Stomach smooth muscle (tissue), 2 donors: ENCODE data around the gene KRT12.

ENCODE experiments used
- H3K27ac ChIP-seq: one replicate; pipeline ENCODE4 v1.7.0; 2013; ENCODE audit warnings: mild to moderate bottlenecking, low read length, inconsistent platforms
- H3K27me3 ChIP-seq, 2 donors: one replicate each; pipeline ENCODE4 v1.7.0; 2013; ENCODE audit warnings: low read length in 2 of 2; ENCODE audit not compliant: insufficient read depth in 2 of 2, control insufficient read depth in 1 of 2
- H3K36me3 ChIP-seq, 2 donors: one replicate each; pipeline ENCODE4 v1.7.0; 2013; ENCODE audit warnings: low read length in 2 of 2; ENCODE audit not compliant: control insufficient read depth in 2 of 2, insufficient read depth in 2 of 2
- H3K4me1 ChIP-seq: one replicate; pipeline ENCODE4 v1.7.0; 2013; ENCODE audit warnings: low read length; ENCODE audit not compliant: control insufficient read depth, insufficient read depth
- H3K4me3 ChIP-seq, 2 donors: one replicate each; pipeline ENCODE4 v1.7.0; 2013; ENCODE audit warnings: low read length in 2 of 2
- H3K9ac ChIP-seq, 2 donors: one replicate each; pipeline ENCODE4 v1.7.0; 2013; ENCODE audit warnings: low read length in 2 of 2, mild to moderate bottlenecking in 1 of 2
- H3K9me3 ChIP-seq, 2 donors: one replicate each; pipeline ENCODE4 v1.7.0; 2013; ENCODE audit warnings: low read length in 2 of 2; ENCODE audit not compliant: control insufficient read depth in 2 of 2
- donor health status: healthy.
- donor health status: Pancreatic carcinoma.

The KRT12 gene

GRCh38 chr17:40905370-40905769, 38.3 kb upstream of the KRT12 start:
- no peak overlapping the region for H3K9ac ChIP-seq
- no peak overlapping the region for H3K27ac ChIP-seq
- H3K36me3 ChIP-seq, result no peaks in the 10 kb centered on the region
- H3K27me3 ChIP-seq, result peaks cover 0 to 9% of the 10 kb centered on the region in 2 donors
- no peak overlapping the region for H3K4me3 ChIP-seq
- no peaks in the 10 kb centered on the region for H3K9me3 ChIP-seq
- no peaks in the 10 kb centered on the region for H3K4me1 ChIP-seq

DNA sequence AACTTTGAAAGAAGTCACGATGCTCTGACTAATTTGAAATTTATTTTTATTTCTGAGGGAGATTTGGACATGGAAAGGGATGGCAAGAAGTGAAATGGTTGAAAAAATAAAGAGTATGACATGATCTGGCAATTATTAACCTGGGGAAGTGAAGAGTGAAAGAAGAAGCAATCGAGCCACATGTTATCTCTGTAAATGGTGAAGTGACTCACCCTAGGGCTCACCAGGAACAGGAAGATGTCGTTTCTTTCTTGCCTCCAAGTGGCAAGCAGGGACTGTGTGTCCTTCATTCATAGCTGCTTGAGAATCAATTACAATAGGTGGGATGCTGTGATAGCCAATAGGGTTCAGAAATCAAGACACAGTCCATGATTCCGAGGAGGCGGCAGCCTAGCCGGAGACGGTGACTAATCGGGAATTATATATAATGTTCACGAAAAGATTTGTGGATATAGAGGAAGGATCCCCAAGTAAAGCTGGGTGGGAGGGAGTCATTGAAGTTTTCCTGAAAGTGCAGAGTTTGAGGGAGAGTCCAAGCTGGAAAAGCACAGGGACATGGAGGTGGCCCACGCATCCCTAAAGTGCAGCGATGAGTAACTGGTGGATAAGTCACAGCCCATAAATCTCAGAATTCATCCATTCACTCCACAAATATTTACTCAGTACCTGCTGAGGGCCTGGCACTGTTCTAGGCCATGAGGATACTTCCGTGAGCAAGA, 36.3 kb upstream of the KRT12 start:
- Histone ChIP-seq H3K9ac (no peak overlapping the region), H3K27me3 (peaks cover 0 to 13% of the 10 kb centered on the region in 2 donors), H3K36me3 (no peaks in the 10 kb centered on the region), H3K27ac (no peak overlapping the region), H3K4me3 (no peak overlapping the region), H3K9me3 (no peaks in the 10 kb centered on the region), H3K4me1 (no peaks in the 10 kb centered on the region)

DNA sequence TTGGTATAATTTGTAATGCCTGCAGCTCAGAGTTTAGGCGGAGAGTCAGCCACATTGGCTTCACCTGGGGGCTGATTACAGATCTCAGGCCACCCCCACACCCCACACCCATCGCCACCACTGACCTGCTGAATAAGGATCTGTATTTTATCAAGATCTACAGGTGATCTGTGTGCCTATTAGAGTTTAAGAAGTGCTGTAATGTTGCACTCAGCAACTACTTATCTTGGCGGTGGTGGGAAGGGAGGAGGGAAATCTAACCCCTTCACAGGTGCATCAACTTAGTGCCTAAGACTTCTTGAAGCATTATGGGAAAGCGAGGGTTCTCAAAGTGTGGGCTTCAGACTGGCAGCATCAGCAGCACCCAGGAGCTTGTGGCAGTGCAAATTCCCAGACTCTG, 35.5 kb upstream of the KRT12 start:
- Histone ChIP-seq H3K9ac (no peak overlapping the region), H3K27me3 (peaks cover 0 to 13% of the 10 kb centered on the region in 2 donors), H3K4me3 (no peak overlapping the region), H3K9me3 (no peaks in the 10 kb centered on the region), H3K36me3 (no peaks in the 10 kb centered on the region), H3K4me1 (no peaks in the 10 kb centered on the region), H3K27ac (no peak overlapping the region)

DNA sequence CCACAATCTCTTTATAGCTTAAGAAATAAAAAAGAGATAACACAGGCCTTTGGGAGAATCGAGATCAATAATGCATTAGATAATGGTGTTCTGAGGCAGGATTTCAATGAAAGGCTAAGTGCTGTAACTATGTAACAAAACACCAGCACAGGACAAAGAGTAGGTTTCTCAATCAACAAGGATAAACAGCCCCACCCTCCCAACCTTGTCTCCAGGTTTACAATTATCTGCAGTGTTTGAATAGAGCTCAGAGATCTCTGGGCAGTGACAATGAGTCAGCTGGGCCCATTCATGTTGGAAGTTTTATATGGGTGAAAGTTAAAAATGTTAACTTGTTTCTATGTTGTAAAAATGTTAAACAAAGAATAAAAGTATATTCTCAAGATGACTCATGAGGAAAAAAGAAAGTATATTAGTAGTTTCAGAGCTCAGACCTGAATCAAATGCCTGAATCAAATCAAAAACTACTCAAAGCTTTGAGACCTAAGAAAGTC, 35.0 kb upstream of the KRT12 start:
- no peaks in the 10 kb centered on the region for H3K4me1 ChIP-seq
- H3K4me3 ChIP-seq, result no peak overlapping the region
- H3K27me3 ChIP-seq, result peaks cover 0 to 13% of the 10 kb centered on the region in 2 donors
- no peak overlapping the region for H3K9ac ChIP-seq
- no peaks in the 10 kb centered on the region for H3K9me3 ChIP-seq
- no peaks in the 10 kb centered on the region for H3K36me3 ChIP-seq
- H3K27ac ChIP-seq, result no peak overlapping the region

DNA sequence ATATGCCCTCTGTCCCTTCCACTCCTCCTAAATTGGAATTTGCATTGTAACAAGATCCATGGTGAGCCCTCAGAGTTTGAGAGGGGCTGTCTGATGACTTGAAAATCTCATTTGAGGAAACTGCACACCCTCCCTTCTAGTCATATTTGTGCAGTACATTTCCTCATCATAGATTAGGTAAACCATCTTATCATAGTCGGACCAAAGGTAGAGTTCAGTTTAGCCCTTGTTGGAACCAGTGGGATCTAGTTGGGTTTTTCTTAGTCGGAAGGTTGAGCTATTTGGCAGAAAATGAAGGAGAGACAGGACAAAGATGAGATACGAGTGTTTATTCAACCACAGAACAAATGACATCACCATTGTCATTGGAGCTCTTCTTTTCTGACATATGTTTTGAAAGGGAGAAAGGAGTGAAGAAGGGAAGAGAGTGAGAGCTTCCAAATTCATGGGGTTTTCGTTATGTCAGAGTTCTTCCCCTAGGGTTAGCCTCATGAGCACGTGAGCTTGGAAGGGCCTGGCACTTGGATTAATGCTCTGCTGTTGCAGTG, 33.9 kb upstream of the KRT12 start:
- Histone ChIP-seq H3K9ac (no peak overlapping the region), H3K27me3 (peaks cover 0 to 9% of the 10 kb centered on the region in 2 donors), H3K4me1 (no peaks in the 10 kb centered on the region), H3K27ac (no peak overlapping the region), H3K9me3 (no peaks in the 10 kb centered on the region), H3K36me3 (no peaks in the 10 kb centered on the region), H3K4me3 (no peak overlapping the region)

GRCh38 chr17:40896916-40897455, 30.0 kb upstream of the KRT12 start:
- Histone ChIP-seq H3K9ac (no peak overlapping the region), H3K27ac (no peak overlapping the region), H3K27me3 (peaks cover 0 to 7% of the 10 kb centered on the region in 2 donors), H3K4me3 (no peak overlapping the region), H3K36me3 (no peaks in the 10 kb centered on the region), H3K9me3 (no peaks in the 10 kb centered on the region), H3K4me1 (no peaks in the 10 kb centered on the region)

- H3K9ac ChIP-seq, result no peak overlapping the region
These were observed 28.2 kb upstream of the KRT12 start for GRCh38 chr17:40895106-40895730.

DNA sequence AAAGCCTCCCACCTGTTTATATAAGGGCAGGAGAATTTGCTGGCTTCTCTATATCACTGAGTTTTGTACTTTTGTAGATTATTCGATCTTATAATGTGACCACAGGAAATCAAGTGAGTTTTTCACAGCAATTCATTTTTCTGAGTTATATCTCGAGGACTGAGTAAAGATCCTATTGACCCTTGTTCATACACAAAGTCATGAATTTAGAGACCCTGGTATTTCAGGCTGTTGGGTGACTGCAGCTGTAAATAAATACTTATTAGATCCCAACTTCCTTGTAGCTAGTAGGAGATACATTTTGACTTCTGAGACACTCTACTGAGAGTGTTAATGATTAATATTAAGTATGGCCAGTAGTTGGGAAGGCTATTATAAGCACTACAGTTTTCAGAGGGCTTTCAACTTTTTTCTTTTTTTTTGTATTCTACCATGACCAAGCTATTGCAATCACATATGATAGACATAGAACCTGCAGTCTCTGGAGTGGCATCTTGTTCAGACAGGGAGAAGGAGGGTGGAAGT, 21.2 kb upstream of the KRT12 start:
- Histone ChIP-seq H3K9ac (no peak overlapping the region), H3K4me1 (no peaks in the 10 kb centered on the region), H3K4me3 (no peak overlapping the region), H3K27ac (no peak overlapping the region), H3K36me3 (no peaks in the 10 kb centered on the region), H3K9me3 (no peaks in the 10 kb centered on the region), H3K27me3 (peaks cover 0 to 6% of the 10 kb centered on the region in 2 donors)

More at GRCh38 chr17:40895106-40895730, 28.2 kb upstream of the KRT12 start:
- Histone ChIP-seq H3K27me3 (peaks cover 0 to 7% of the 10 kb centered on the region in 2 donors), H3K4me3 (no peak overlapping the region), H3K9me3 (no peaks in the 10 kb centered on the region), H3K4me1 (no peaks in the 10 kb centered on the region), H3K36me3 (no peaks in the 10 kb centered on the region), H3K27ac (no peak overlapping the region)

DNA sequence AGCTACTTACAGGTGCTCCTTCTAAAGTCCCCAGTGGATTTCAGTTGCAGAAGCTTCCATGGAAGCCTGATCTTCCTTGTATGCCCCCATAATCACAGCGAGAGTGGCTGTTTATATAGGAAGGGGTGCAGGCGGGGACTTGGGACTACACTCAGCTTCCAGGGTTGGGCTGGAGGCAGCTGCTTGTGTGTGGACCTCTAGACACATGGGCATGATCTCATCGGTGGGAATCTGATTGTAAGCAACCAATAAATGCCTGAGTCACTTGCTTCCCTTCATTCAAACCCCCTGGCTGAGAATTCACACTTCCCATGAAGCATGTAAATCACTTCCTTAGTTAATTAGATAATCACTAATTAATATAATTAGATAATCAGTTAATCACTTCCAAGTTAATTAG, 19.1 kb upstream of the KRT12 start:
- no peak overlapping the region for H3K4me3 ChIP-seq

GRCh38 chr17:40884708-40885512, 17.9 kb upstream of the KRT12 start, which contains the start of gene KRT20:
Gene KRT20, minus strand, starts transcription at chr17:40885242. Its CDS starts 57 bp downstream, at chr17:40885185.
- no peak within 1 kb of the TSS for H3K4me3 ChIP-seq
- H3K27ac ChIP-seq, result no peak within 1 kb of the TSS
- no peaks in the 10 kb centered on the region for H3K4me1 ChIP-seq
- no peaks in the 10 kb centered on the region for H3K9me3 ChIP-seq
- H3K36me3 ChIP-seq, result no peaks in the 10 kb centered on the region
- H3K9ac ChIP-seq, result no peak within 1 kb of the TSS
- peaks cover 0 to 3% of the 10 kb centered on the region in 2 donors for H3K27me3 ChIP-seq

More for the DNA sequence above, 19.1 kb upstream of the KRT12 start:
- no peak overlapping the region for H3K9ac ChIP-seq
- H3K9me3 ChIP-seq, result no peaks in the 10 kb centered on the region
- no peaks in the 10 kb centered on the region for H3K36me3 ChIP-seq
- peaks cover 0 to 3% of the 10 kb centered on the region in 2 donors for H3K27me3 ChIP-seq
- H3K4me1 ChIP-seq, result no peaks in the 10 kb centered on the region
- H3K27ac ChIP-seq, result no peak overlapping the region
